MCF 10A (cell line): ENCODE data around the gene CDYL. TPM values are rescaled to one million over a fixed set of nuclear protein-coding genes. Genes with fewer than 3 reads are reported as not detected.

ENCODE experiments used
- BruUV-seq: library from RNA; stranded (reverse); fragments of 400-500 nt; replicated peaks from 2 replicates; lab custom pipeline; 2021; lab: Mats Ljungman, UMichigan
- CTCF ChIA-PET: fragments of 300-600 bp; sonication (Branson Sonifier 250); formaldehyde crosslinking; extraction: SDS; loops from one replicate; lab custom pipeline; 2021; ENCODE audit warnings: antibody characterized with exemption, inconsistent platforms; lab: Yijun Ruan, JAX
- POLR2A ChIA-PET: fragments of 300-600, 350-650 bp; sonication (Branson Sonifier 250); formaldehyde crosslinking; extraction: SDS; loops from one replicate; lab custom pipeline; 2020; ENCODE audit warnings: antibody characterized with exemption, inconsistent platforms; lab: Yijun Ruan, JAX
- DNase-seq: peaks from one replicate; pipeline ENCODE4 v3.0.0-alpha.2; 2018; ENCODE audit not compliant: unreplicated experiment
- H3K27ac Mint-ChIP-seq: one replicate; pipeline ENCODE4 v1.8.0; 2022; ENCODE audit warnings: mild to moderate bottlenecking, low read depth, mixed read lengths; ENCODE audit not compliant: unreplicated experiment
- H3K27me3 Mint-ChIP-seq: one replicate; pipeline ENCODE4 v1.8.0; 2022; ENCODE audit warnings: mixed read lengths; ENCODE audit not compliant: insufficient read depth, unreplicated experiment
- H3K36me3 Mint-ChIP-seq: one replicate; pipeline ENCODE4 v1.8.0; 2022; ENCODE audit warnings: mild to moderate bottlenecking, moderate library complexity, mixed read lengths; ENCODE audit not compliant: insufficient read depth, unreplicated experiment
- H3K4me1 Mint-ChIP-seq: one replicate; pipeline ENCODE4 v1.8.0; 2022; ENCODE audit warnings: mixed read lengths; ENCODE audit not compliant: insufficient read depth, unreplicated experiment
- H3K4me3 Mint-ChIP-seq: one replicate; pipeline ENCODE4 v1.8.0; 2022; ENCODE audit warnings: mild to moderate bottlenecking, moderate library complexity, mixed read lengths; ENCODE audit not compliant: unreplicated experiment
- H3K9me3 Mint-ChIP-seq: one replicate; pipeline ENCODE4 v1.8.0; 2022; ENCODE audit warnings: mixed read lengths; ENCODE audit not compliant: unreplicated experiment
- intact Hi-C: fragments of 100-400 bp; cut with micrococcal nuclease; formaldehyde crosslinking; loops from 2 replicates; pipeline ENCODE4 v1.14.1; 2022
- total RNA-seq: library from RNA; stranded (reverse); gene quantifications from 2 replicates; pipeline ENCODE4 v1.2.3, GENCODE V29; 2022
- TF ChIP-seq, protein P1 (sequence below): fragments of 200-600 bp; IDR thresholded peaks from one replicate; pipeline ENCODE4 v1.8.0; 2022; ENCODE audit warnings: antibody characterized with exemption, mild to moderate bottlenecking; ENCODE audit not compliant: unreplicated experiment

Gene CDYL
- total RNA-seq, 1 experiment from 2014 or later: 48.9 TPM

GRCh38 chr6:4818272-4818938 is 42.2 kb downstream of the CDYL start:
- no TSS peak for BruUV-seq
- no peaks in the 10 kb centered on the region for H3K27me3 Mint-ChIP-seq
- no peaks in the 10 kb centered on the region for H3K9me3 Mint-ChIP-seq
- POLR2A ChIA-PET: interaction anchor here (0.6 to 1.5 kb wide), 3 partner anchors 369 to 502 kb away, joined by 3 read pairs; no protein-coding TSS in a partner anchor
- no peak overlapping the region for H3K27ac Mint-ChIP-seq
- no peak overlapping the region for H3K4me3 Mint-ChIP-seq
- peaks cover under 1% of the 10 kb centered on the region for H3K36me3 Mint-ChIP-seq
- intact Hi-C loops: no loop called here
- TF ChIP-seq, protein P1, sequence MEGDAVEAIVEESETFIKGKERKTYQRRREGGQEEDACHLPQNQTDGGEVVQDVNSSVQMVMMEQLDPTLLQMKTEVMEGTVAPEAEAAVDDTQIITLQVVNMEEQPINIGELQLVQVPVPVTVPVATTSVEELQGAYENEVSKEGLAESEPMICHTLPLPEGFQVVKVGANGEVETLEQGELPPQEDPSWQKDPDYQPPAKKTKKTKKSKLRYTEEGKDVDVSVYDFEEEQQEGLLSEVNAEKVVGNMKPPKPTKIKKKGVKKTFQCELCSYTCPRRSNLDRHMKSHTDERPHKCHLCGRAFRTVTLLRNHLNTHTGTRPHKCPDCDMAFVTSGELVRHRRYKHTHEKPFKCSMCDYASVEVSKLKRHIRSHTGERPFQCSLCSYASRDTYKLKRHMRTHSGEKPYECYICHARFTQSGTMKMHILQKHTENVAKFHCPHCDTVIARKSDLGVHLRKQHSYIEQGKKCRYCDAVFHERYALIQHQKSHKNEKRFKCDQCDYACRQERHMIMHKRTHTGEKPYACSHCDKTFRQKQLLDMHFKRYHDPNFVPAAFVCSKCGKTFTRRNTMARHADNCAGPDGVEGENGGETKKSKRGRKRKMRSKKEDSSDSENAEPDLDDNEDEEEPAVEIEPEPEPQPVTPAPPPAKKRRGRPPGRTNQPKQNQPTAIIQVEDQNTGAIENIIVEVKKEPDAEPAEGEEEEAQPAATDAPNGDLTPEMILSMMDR: no peak
- peaks cover 19% of the 10 kb centered on the region for H3K4me1 Mint-ChIP-seq
- CTCF ChIA-PET: no interaction called here
- DNase-seq: no peak

DNA sequence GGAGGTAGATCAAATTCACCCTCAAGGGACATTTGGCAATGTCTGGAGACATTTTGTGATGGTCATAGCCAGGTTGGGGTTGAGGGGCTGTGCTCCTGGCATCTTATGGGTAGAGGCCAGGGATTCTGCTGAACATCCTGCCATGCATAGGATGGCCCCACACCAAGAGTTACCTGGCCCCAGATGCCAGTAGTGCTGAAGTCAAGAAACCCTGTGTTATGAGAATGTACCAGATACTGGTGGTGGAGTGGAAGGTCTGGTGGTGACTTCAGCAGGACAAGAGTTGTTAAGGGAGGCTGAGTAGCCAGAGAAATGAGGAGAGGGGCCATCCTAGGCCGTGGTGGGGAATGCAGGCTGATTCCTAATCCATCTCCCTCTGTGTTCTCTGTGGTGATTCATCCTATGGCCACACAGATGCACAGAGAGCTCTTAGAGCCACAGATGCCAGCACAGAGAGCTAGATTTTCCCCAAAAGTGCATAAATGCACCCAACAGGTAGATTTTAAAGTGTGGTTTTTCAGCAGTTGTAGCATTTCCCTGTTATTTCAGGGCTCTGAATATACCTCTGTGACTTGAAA is 43.6 kb downstream of the CDYL start:
- peaks cover 8% of the 10 kb centered on the region for H3K36me3 Mint-ChIP-seq
- no peaks in the 10 kb centered on the region for H3K9me3 Mint-ChIP-seq
- ChIA-PET POLR2A (interaction anchor here (1.0 to 1.1 kb wide), 2 partner anchors 9 to 17 kb away, joined by 3 to 5 read pairs; no protein-coding TSS in a partner anchor), CTCF (no interaction called here)
- intact Hi-C loops: no loop called here
- no peak overlapping the region for H3K4me3 Mint-ChIP-seq
- TF ChIP-seq, protein P1: no peak
- peaks cover 16% of the 10 kb centered on the region for H3K4me1 Mint-ChIP-seq
- BruUV-seq: no TSS peak
- H3K27me3 Mint-ChIP-seq: no peaks in the 10 kb centered on the region
- no peak overlapping the region for H3K27ac Mint-ChIP-seq
- peak; percentile 15 for DNase-seq

DNA sequence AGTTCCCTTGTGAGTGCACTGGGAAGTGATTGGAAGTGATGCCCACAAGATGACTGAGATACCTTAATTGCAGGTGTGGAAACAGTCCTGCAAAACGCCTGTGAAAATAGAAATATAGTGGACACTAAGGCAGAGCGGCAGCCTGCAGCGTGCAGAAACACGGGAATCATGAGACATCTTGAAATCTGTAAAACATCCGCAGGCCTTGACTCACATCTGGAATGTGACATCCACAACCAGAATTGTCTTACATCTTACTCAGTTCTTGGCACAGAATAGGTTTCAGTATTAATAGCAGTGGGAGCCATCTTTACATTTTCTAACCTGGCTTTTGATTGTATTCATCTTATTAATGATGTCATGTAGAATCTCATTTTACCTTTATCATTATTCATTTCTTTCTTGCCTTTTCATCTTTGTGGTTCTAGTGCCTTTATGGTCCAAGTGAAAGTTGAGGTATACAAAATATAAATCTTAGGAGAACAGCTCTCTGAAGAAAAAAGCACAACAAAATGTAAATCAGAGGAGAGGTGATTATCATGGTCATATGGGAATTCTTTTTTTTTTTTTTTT is 44.6 kb downstream of the CDYL start:
- no TSS peak for BruUV-seq
- Mint-ChIP-seq H3K27me3 (no peaks in the 10 kb centered on the region), H3K4me3 (no peak overlapping the region), H3K9me3 (no peaks in the 10 kb centered on the region), H3K4me1 (peaks cover 16% of the 10 kb centered on the region), H3K36me3 (peaks cover 8% of the 10 kb centered on the region), H3K27ac (no peak overlapping the region)
- intact Hi-C loops: no loop called here
- ChIA-PET CTCF (interaction anchor here (0.7 kb wide), 1 partner anchor 160 kb away, joined by 3 read pairs; no protein-coding TSS in a partner anchor), POLR2A (interaction anchor here (1.0 to 1.1 kb wide), 2 partner anchors 8 to 18 kb away, joined by 3 to 5 read pairs; no protein-coding TSS in a partner anchor)
- DNase-seq: peak; percentile 31
- TF ChIP-seq, protein P1: no peak

DNA sequence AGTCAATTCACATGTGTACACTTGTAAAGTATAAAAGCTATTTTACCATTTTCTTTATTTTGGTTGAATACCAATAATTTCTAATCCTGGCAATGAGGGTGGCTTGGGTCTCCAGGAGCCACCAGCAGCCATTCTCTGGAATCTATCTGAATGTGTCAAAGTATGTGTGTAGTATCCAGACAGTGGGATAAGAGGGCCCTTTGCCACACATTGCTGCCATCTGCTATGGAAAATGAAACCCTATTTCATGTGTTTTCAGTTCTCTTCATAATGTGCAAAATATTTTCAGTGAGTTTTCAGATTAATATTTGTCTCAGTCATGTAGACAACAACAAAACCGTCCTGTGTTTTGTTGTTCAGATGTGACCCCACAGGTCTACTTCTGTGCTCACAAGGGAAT is 46.3 kb downstream of the CDYL start:
- CTCF ChIA-PET: no interaction called here
- Mint-ChIP-seq H3K4me1 (peaks cover 24% of the 10 kb centered on the region), H3K36me3 (peaks cover 8% of the 10 kb centered on the region), H3K27me3 (no peaks in the 10 kb centered on the region), H3K4me3 (no peak overlapping the region), H3K27ac (no peak overlapping the region), H3K9me3 (peaks cover 16% of the 10 kb centered on the region)
- TF ChIP-seq, protein P1: no peak
- intact Hi-C loops: no loop called here
- no peak for DNase-seq
- POLR2A ChIA-PET: no interaction called here
- BruUV-seq: no TSS peak
